Endodermal cell (in vitro differentiated cells): ENCODE measurements around the gene DNAJC18. TPM values are rescaled to one million over a fixed set of nuclear protein-coding genes. Genes with fewer than 3 reads are reported as not detected.

Experiments
- DNase-seq: peaks from one replicate; pipeline ENCODE4 v3.0.0-alpha.2; 2017
- H3K27ac ChIP-seq: 2 replicates; pipeline ENCODE4 v1.5.1; 2013; ENCODE audit warnings: mild to moderate bottlenecking, low read depth, low read length, moderate library complexity
- H3K27me3 ChIP-seq: 2 replicates; pipeline ENCODE4 v1.6.1; 2013; ENCODE audit warnings: mild to moderate bottlenecking, low read length, moderate library complexity; ENCODE audit not compliant: insufficient read depth, control insufficient read depth, poor library complexity, severe bottlenecking
- H3K36me3 ChIP-seq: 2 replicates; pipeline ENCODE4 v1.7.0; 2013; ENCODE audit warnings: mild to moderate bottlenecking, low read length, moderate library complexity; ENCODE audit not compliant: control insufficient read depth, insufficient read depth
- H3K4me1 ChIP-seq: one replicate; pipeline ENCODE4 v1.7.0; 2013; ENCODE audit warnings: low read length; ENCODE audit not compliant: control insufficient read depth, insufficient read depth
- H3K4me3 ChIP-seq: 2 replicates; pipeline ENCODE4 v1.5.1; 2013; ENCODE audit warnings: mild to moderate bottlenecking, low read length, moderate library complexity
- H3K9ac ChIP-seq: 2 replicates; pipeline ENCODE4 v1.6.1; 2013; ENCODE audit warnings: mild to moderate bottlenecking, low read length, moderate library complexity; ENCODE audit not compliant: poor library complexity, severe bottlenecking; ENCODE audit errors: extremely low read depth
- H3K9me3 ChIP-seq: 2 replicates; pipeline ENCODE4 v1.6.1; 2013; ENCODE audit warnings: mild to moderate bottlenecking, low read length, moderate library complexity; ENCODE audit not compliant: control insufficient read depth
- H3K27ac Mint-ChIP-seq: 2 replicates; pipeline ENCODE4 v1.8.0; 2020; ENCODE audit warnings: mixed read lengths
- H3K27me3 Mint-ChIP-seq: 2 replicates; pipeline ENCODE4 v1.8.0; 2021; ENCODE audit warnings: mild to moderate bottlenecking, mixed read lengths; ENCODE audit not compliant: insufficient read depth
- H3K36me3 Mint-ChIP-seq: 2 replicates; pipeline ENCODE4 v1.8.0; 2020; ENCODE audit warnings: low read depth, mixed read lengths
- H3K4me1 Mint-ChIP-seq: 2 replicates; pipeline ENCODE4 v1.8.0; 2020; ENCODE audit warnings: mixed read lengths
- H3K4me3 Mint-ChIP-seq: 2 replicates; pipeline ENCODE4 v1.8.0; 2020; ENCODE audit warnings: mild to moderate bottlenecking, moderate library complexity, mixed read lengths
- H3K9me3 Mint-ChIP-seq: 2 replicates; pipeline ENCODE4 v1.8.0; 2020; ENCODE audit warnings: mild to moderate bottlenecking, mixed read lengths
- CTCF ChIP-seq: fragments of 200-600 bp; sonication (generic); conservative IDR thresholded peaks from 2 replicates; pipeline ENCODE4 v1.5.0; 2021; ENCODE audit warnings: antibody characterized with exemption, mild to moderate bottlenecking
- WGBS, 2 experiments: methylation state at CpG; one replicate each; pipeline versions ENCODE4 v1.1.5 to v1.1.7; 2013; ENCODE audit warnings: missing lambda C conversion rate in 2 of 2, mixed read lengths in 1 of 2; ENCODE audit not compliant: insufficient coverage in 1 of 2, insufficient read length in 1 of 2; 5-methylcytosine and 5-hydroxymethylcytosine counted together
- total RNA-seq, 2 donors: library from RNA; stranded (reverse); fragmentation: NEBNext Ultra II Directional in 1 of 2; extraction: Animal tissue kit (Norgen Biotek cat#: 25700) in 1 of 2; gene quantifications; 2 replicates in 1 of 2; 3 replicates in 1 of 2; pipeline ENCODE4 v1.2.1, GENCODE V29; 2021

Gene DNAJC18
- total RNA-seq, 2 donors from 2014 or later, result 21.8 to 26.6 TPM

GRCh38 chr5:139394654-139395566, 44.4 kb downstream of the DNAJC18 start, which contains the start of gene PROB1:
Gene PROB1 (minus strand): TSS chr5:139395104. CDS start chr5:139395081, 23 bp downstream.
- peak; percentile 79 for DNase-seq
- Histone ChIP-seq H3K27ac (no peak within 1 kb of the TSS), H3K36me3 (no peaks in the 10 kb centered on the region), H3K9me3 (no peaks in the 10 kb centered on the region), H3K4me3 (peak within 1 kb of the TSS; percentile 75), H3K4me1 (peaks cover 7% of the 10 kb centered on the region), H3K27me3 (peaks cover 23% of the 10 kb centered on the region), H3K9ac (peak within 1 kb of the TSS; percentile 25)
- WGBS, 2 experiments, result 55 to 66% methylated on average over 38 to 76 of the region's 76 CpGs
- H3K27me3 Mint-ChIP-seq, result peaks cover 21% of the 10 kb centered on the region
- peaks cover 8% of the 10 kb centered on the region for H3K36me3 Mint-ChIP-seq
- peak within 1 kb of the TSS; percentile 78 for H3K27ac Mint-ChIP-seq
- peak within 1 kb of the TSS; percentile 68 for H3K4me3 Mint-ChIP-seq
- no peaks in the 10 kb centered on the region for H3K9me3 Mint-ChIP-seq
- peaks cover 30% of the 10 kb centered on the region for H3K4me1 Mint-ChIP-seq
- no peak for TF ChIP-seq CTCF

GRCh38 chr5:139394123-139394653, 45.1 kb downstream of the DNAJC18 start:
- Histone ChIP-seq H3K36me3 (no peaks in the 10 kb centered on the region), H3K27ac (no peak overlapping the region), H3K9ac (peak overlapping the region; percentile 25), H3K4me3 (peak overlapping the region; percentile 75), H3K4me1 (peaks cover 7% of the 10 kb centered on the region), H3K9me3 (no peaks in the 10 kb centered on the region), H3K27me3 (peaks cover 23% of the 10 kb centered on the region)
- peaks cover 21% of the 10 kb centered on the region for H3K27me3 Mint-ChIP-seq
- peak overlapping the region; percentile 68 for H3K4me3 Mint-ChIP-seq
- TF ChIP-seq CTCF, result peak; percentile 85
- H3K27ac Mint-ChIP-seq, result no peak overlapping the region
- H3K9me3 Mint-ChIP-seq, result no peaks in the 10 kb centered on the region
- WGBS, 2 experiments, result 3 to 9% methylated on average over 16 to 62 of the region's 62 CpGs
- H3K4me1 Mint-ChIP-seq, result peaks cover 30% of the 10 kb centered on the region
- DNase-seq, result peak; percentile 91
- H3K36me3 Mint-ChIP-seq, result peaks cover 5% of the 10 kb centered on the region

GRCh38 chr5:139393497-139394122, 45.7 kb downstream of the DNAJC18 start:
- DNase-seq, result no peak
- H3K27me3 ChIP-seq, result peaks cover 23% of the 10 kb centered on the region

More at GRCh38 chr5:139393497-139394122, 45.7 kb downstream of the DNAJC18 start:
- no peaks in the 10 kb centered on the region for H3K9me3 Mint-ChIP-seq
- peaks cover 30% of the 10 kb centered on the region for H3K4me1 Mint-ChIP-seq
- H3K9me3 ChIP-seq, result no peaks in the 10 kb centered on the region
- H3K9ac ChIP-seq, result peak overlapping the region; percentile 25
- no peak for TF ChIP-seq CTCF
- H3K36me3 ChIP-seq, result no peaks in the 10 kb centered on the region
- peak overlapping the region; percentile 68 for H3K4me3 Mint-ChIP-seq
- peaks cover 3% of the 10 kb centered on the region for H3K36me3 Mint-ChIP-seq
- H3K27me3 Mint-ChIP-seq, result peaks cover 21% of the 10 kb centered on the region
- H3K27ac ChIP-seq, result no peak overlapping the region
- peaks cover 7% of the 10 kb centered on the region for H3K4me1 ChIP-seq
- WGBS, 2 experiments, result 16 to 17% methylated on average over 28 to 49 of the region's 49 CpGs
- H3K4me3 ChIP-seq, result peak overlapping the region; percentile 75
- H3K27ac Mint-ChIP-seq, result no peak overlapping the region
